Progenitor cell of endocrine pancreas (in vitro differentiated cells): ENCODE measurements around the gene AMDHD2. TPM values are rescaled to one million over a fixed set of nuclear protein-coding genes. Genes with fewer than 3 reads are reported as not detected.

Experiments used
- DNase-seq: peaks from one replicate; pipeline ENCODE4 v3.0.0; 2021; ENCODE audit warnings: low spot score; ENCODE audit not compliant: unreplicated experiment
- H3K27ac Mint-ChIP-seq: 2 replicates; pipeline ENCODE4 v1.8.0; 2021; ENCODE audit warnings: mild to moderate bottlenecking, moderate library complexity, mixed read lengths
- H3K27me3 Mint-ChIP-seq: 2 replicates; pipeline ENCODE4 v1.8.0; 2021; ENCODE audit warnings: mixed read lengths
- H3K36me3 Mint-ChIP-seq: 2 replicates; pipeline ENCODE4 v1.8.0; 2022; ENCODE audit warnings: mixed read lengths; ENCODE audit not compliant: insufficient read depth
- H3K4me1 Mint-ChIP-seq: 2 replicates; pipeline ENCODE4 v1.8.0; 2021; ENCODE audit warnings: low read depth, mixed read lengths
- H3K4me3 Mint-ChIP-seq: 2 replicates; pipeline ENCODE4 v1.8.0; 2021; ENCODE audit warnings: low read depth, mild to moderate bottlenecking, moderate library complexity, mixed read lengths
- H3K9me3 Mint-ChIP-seq: 2 replicates; pipeline ENCODE4 v1.8.0; 2021; ENCODE audit warnings: low read depth, mixed read lengths
- total RNA-seq: library from RNA; stranded (reverse); gene quantifications from 2 replicates; pipeline ENCODE4 v1.2.1, GENCODE V29; 2021
- TF ChIP-seq, protein P1 (sequence below): fragments of 200-600 bp; sonication (generic); IDR thresholded peaks from one replicate; pipeline ENCODE4 v1.5.0; 2021; ENCODE audit warnings: antibody characterized with exemption, mild to moderate bottlenecking; ENCODE audit not compliant: unreplicated experiment

AMDHD2 gene
- total RNA-seq, 1 donor from 2014 or later = 40.8 TPM

DNA sequence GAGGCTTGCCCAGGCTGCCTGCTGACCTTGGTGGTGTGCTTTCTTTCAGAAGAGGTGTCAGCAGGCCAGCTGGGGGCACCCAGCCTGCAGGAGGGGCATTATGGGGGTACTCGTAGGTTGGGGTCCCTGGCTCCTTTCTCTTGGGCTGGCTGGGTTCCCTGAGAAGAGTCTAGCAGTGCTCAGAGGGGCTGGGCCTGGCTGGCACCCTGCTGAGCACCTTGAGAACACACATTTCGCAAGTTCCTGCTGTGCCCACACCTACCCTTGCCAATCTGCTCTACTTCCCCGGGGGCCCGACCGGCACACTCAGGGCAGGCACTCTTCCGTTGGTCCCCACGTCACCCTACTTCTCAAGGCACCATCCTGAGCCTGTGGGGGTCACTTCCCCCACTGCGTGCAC lies 6.0 kb downstream of the AMDHD2 start:
- Mint-ChIP-seq H3K4me1 (peaks cover 15% of the 10 kb centered on the region), H3K4me3 (no peak overlapping the region), H3K36me3 (peaks cover 3% of the 10 kb centered on the region), H3K27me3 (no peaks in the 10 kb centered on the region), H3K27ac (peak overlapping the region; percentile 73), H3K9me3 (no peaks in the 10 kb centered on the region)
- TF ChIP-seq, protein P1, sequence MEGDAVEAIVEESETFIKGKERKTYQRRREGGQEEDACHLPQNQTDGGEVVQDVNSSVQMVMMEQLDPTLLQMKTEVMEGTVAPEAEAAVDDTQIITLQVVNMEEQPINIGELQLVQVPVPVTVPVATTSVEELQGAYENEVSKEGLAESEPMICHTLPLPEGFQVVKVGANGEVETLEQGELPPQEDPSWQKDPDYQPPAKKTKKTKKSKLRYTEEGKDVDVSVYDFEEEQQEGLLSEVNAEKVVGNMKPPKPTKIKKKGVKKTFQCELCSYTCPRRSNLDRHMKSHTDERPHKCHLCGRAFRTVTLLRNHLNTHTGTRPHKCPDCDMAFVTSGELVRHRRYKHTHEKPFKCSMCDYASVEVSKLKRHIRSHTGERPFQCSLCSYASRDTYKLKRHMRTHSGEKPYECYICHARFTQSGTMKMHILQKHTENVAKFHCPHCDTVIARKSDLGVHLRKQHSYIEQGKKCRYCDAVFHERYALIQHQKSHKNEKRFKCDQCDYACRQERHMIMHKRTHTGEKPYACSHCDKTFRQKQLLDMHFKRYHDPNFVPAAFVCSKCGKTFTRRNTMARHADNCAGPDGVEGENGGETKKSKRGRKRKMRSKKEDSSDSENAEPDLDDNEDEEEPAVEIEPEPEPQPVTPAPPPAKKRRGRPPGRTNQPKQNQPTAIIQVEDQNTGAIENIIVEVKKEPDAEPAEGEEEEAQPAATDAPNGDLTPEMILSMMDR = no peak
- DNase-seq = no peak

DNA sequence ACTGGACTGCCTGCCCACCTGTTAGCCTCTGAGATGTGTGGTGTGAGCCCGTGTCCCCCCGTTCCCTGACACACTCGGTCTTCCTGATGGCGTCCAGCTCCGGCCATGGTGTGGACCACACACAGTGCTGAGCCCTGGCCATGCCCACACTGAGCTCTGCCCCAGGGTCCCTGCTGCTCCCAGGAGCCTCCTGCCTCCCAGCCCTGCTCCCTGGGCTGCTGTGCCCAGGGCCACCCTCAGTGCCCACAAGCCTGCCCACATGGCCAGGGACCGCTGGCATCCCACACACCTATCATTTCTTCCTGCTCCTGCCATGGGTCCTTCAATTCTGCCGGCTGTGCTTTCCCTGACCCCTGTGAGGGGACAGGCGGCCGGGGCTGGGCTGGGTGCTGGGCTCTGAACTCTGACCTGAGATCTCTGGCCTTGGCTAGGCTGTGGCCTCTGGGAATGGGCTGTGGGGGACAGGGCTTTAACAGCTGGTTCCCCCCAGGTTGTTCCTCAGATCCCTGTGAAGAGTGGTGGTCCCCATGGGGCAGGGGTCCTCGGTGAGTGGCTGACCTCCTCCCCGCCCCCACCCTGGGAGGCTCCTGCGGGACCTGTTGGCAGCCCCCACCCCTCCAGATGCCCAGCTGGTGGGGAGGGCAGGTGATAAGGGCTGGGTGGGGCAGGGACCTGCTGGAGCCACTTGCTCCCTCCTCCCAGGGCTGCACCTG lies 7.1 kb downstream of the AMDHD2 start:
- TF ChIP-seq, protein P1 = no peak
- Mint-ChIP-seq H3K36me3 (peaks cover 3% of the 10 kb centered on the region), H3K9me3 (no peaks in the 10 kb centered on the region), H3K4me1 (peaks cover 13% of the 10 kb centered on the region), H3K4me3 (no peak overlapping the region), H3K27ac (no peak overlapping the region), H3K27me3 (no peaks in the 10 kb centered on the region)
- DNase-seq = no peak

DNA sequence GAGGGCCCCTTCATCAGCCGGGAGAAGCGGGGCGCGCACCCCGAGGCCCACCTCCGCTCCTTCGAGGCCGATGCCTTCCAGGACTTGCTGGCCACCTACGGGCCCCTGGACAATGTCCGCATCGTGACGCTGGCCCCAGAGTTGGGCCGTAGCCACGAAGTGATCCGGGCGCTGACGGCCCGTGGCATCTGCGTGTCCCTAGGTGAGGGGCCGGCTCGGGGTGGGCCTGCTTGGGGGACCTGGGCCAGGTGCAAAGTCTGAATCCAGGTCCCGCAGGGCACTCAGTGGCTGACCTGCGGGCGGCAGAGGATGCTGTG lies 7.6 kb downstream of the AMDHD2 start:
- no peaks in the 10 kb centered on the region for H3K27me3 Mint-ChIP-seq
- no peak overlapping the region for H3K27ac Mint-ChIP-seq
- peaks cover 13% of the 10 kb centered on the region for H3K4me1 Mint-ChIP-seq

DNA sequence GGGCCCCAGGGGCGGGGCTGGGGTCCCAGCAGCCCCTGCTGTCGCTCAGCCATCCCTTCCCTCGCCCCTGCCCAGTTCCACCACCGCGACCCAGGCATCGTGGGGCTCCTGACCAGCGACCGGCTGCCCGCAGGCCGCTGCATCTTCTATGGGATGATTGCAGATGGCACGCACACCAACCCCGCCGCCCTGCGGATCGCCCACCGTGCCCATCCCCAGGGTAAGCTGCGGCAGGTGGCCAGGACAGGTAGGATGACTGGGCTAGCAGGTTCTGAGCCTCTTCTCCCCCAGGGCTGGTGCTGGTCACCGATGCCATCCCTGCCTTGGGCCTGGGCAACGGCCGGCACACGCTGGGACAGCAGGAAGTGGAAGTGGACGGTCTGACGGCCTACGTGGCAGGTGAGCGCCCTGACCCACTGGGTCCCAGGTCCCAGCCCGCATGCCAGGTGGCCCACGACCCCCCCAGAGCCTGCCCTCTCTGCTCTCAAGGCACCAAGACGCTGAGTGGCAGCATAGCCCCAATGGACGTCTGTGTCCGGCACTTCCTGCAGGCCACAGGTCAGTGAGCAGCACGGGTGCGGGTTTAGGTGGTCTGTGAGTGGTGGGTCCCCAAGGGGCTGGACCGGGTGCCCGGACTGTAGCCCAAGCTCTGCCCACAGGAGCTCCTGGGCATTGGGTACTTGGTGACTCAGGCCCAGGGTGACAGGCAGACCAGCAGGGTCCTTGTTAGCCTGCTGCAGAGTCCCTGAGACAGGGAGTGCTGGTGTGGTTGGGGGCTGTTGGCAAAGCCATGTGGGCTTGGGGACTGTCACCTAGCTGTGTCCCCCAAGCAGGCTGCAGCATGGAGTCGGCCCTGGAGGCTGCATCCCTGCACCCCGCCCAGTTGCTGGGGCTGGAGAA lies 8.2 kb downstream of the AMDHD2 start:
- Mint-ChIP-seq H3K27me3 (no peaks in the 10 kb centered on the region), H3K36me3 (peaks cover 3% of the 10 kb centered on the region), H3K27ac (no peak overlapping the region), H3K9me3 (no peaks in the 10 kb centered on the region), H3K4me1 (peaks cover 13% of the 10 kb centered on the region), H3K4me3 (no peak overlapping the region)
- TF ChIP-seq, protein P1 = no peak
- DNase-seq = no peak

More for the DNA sequence above, 7.6 kb downstream of the AMDHD2 start:
- no peak for DNase-seq
- TF ChIP-seq, protein P1 = no peak
- no peaks in the 10 kb centered on the region for H3K9me3 Mint-ChIP-seq
- no peak overlapping the region for H3K4me3 Mint-ChIP-seq
- peaks cover 3% of the 10 kb centered on the region for H3K36me3 Mint-ChIP-seq

DNA sequence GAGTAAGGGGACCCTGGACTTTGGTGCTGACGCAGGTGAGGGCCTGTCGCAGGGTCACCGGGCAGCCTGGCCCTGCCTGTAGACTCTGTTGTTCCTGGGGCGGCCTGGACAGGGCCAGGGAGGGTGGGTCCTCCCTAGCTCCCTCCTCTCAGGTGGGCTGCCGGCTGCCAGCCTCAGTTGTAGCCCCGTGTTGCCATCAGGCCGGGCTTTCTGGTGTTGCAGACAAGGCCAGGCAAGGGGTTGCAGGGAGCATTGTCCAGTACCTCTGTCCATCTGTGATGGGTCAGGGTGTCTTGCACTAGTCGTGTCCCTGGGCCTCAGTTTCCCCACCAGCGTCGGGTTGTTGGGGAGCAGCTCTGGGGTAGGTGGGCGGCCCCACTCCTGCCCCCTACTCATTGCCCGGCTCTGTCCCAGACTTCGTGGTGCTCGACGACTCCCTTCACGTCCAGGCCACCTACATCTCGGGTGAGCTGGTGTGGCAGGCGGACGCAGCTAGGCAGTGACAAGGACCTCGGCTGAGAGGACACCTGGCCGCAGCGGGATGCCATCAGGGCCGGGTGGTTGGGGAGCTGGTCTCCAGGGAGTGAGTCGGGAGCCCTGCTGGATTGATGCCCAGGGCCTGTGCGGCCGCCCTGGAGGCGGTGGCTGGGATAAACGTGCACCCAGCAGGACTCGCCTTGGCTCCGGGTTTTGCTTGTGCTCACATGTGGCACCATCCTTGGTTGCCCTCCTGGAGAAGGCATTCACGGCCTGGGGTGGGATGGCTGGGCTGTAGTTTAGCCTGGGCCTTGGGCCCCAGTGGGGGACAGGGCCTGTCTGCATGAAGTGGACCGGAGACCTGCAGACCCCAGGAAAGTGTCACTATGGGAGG lies 9.1 kb downstream of the AMDHD2 start:
- DNase-seq = no peak
- TF ChIP-seq, protein P1 = peak; percentile 21
- no peak overlapping the region for H3K4me3 Mint-ChIP-seq

More for the DNA sequence above, 9.1 kb downstream of the AMDHD2 start:
- H3K36me3 Mint-ChIP-seq = peaks cover 3% of the 10 kb centered on the region
- H3K4me1 Mint-ChIP-seq = peaks cover 8% of the 10 kb centered on the region
- no peaks in the 10 kb centered on the region for H3K27me3 Mint-ChIP-seq
- H3K27ac Mint-ChIP-seq = no peak overlapping the region
- H3K9me3 Mint-ChIP-seq = no peaks in the 10 kb centered on the region
